Rectal smooth muscle tissue (tissue), 1 donor: ENCODE data around the gene RNU6-9.
A peak's percentile ranks its signal among the peaks of the same experiment; 100 is the strongest.
"Not testable (repeated sequence)": the region's sequence is repeated elsewhere in the genome, so short reads cannot be mapped to it uniquely, and the experiment has no call there.

Experiments used
- H3K27ac ChIP-seq: one replicate; pipeline ENCODE4 v1.7.0; 2013; ENCODE audit warnings: low read depth, low read length, inconsistent platforms
- H3K27me3 ChIP-seq: one replicate; pipeline ENCODE4 v1.7.0; 2013; ENCODE audit warnings: low read length; ENCODE audit not compliant: control insufficient read depth, insufficient read depth
- H3K36me3 ChIP-seq: one replicate; pipeline ENCODE4 v1.7.0; 2013; ENCODE audit warnings: low read length; ENCODE audit not compliant: control insufficient read depth, insufficient read depth
- H3K4me1 ChIP-seq: one replicate; pipeline ENCODE4 v1.7.0; 2013; ENCODE audit warnings: low read length; ENCODE audit not compliant: control insufficient read depth, insufficient read depth
- H3K4me3 ChIP-seq: one replicate; pipeline ENCODE4 v1.7.0; 2013; ENCODE audit warnings: low read length
- H3K9ac ChIP-seq: one replicate; pipeline ENCODE4 v1.7.0; 2013; ENCODE audit warnings: low read length

Gene RNU6-9

DNA sequence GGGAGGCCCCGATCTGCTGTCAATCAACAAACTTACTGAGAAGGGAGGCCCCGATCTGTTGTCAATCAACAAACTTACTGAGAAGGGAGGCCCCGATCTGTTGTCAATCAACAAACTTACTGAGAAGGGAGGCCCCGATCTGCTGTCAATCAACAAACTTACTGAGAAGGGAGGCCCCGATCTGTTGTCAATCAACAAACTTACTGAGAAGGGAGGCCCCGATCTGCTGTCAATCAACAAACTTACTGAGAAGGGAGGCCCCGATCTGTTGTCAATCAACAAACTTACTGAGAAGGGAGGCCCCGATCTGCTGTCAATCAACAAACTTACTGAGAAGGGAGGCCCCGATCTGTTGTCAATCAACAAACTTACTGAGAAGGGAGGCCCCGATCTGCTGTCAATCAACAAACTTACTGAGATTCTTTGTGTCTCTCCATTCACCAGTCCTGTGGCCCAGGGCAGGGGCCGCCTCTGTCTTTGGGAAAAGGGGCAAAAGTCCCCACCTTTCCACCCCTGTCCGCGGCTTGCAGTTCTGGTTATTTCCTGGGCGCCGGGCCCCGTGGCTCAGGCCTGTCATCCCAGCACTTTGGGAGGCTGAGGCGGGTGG is 39.6 kb upstream of the RNU6-9 start:
- H3K27ac ChIP-seq, H3K4me1 ChIP-seq, H3K36me3 ChIP-seq, H3K27me3 ChIP-seq, H3K4me3 ChIP-seq, H3K9ac ChIP-seq: not testable (repeated sequence)

DNA sequence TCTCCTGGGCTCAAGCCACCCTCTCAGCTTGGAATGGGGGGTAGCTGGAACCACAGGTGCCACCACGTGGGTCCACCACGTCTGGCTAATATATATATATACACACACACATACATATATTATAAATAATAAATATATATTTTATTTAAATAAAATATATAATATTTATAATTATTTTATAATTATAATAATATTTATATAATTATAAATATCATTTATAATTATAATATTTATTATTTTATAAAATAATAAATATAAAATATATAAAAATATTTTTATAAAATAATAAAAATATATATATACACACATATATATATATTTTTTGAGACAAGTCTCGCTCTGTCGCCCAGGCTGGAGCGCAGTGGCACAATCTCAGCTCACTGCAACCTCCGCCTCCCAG is 38.7 kb upstream of the RNU6-9 start:
- Histone ChIP-seq H3K27ac (no peak overlapping the region), H3K9ac (no peak overlapping the region), H3K27me3 (peaks cover 4% of the 10 kb centered on the region), H3K36me3 (no peaks in the 10 kb centered on the region), H3K4me3 (no peak overlapping the region), H3K4me1 (peaks cover 8% of the 10 kb centered on the region)

DNA sequence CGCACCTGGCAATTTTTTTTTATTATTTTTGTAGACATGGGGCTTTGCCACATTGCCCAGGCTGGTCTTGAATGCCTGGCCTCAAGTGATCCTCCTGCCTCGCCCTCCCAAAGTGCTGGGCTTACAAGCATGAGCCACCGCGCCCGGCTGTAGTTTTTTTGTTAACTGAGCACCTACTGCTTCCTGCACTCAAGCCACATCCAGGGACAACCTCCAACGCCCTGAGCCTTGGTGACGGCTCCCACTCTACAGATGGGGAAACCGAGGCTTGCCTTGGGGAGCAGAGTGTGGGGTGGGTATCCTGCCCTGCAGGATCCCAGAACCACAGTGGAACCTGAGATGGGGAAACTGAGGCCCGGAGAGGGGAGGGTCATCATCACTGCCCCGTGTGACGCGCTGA is 38.1 kb upstream of the RNU6-9 start:
- no peaks in the 10 kb centered on the region for H3K36me3 ChIP-seq
- H3K4me1 ChIP-seq, result peaks cover 8% of the 10 kb centered on the region
- H3K27me3 ChIP-seq, result peaks cover 4% of the 10 kb centered on the region
- no peak overlapping the region for H3K4me3 ChIP-seq
- H3K27ac ChIP-seq, result no peak overlapping the region
- no peak overlapping the region for H3K9ac ChIP-seq

DNA sequence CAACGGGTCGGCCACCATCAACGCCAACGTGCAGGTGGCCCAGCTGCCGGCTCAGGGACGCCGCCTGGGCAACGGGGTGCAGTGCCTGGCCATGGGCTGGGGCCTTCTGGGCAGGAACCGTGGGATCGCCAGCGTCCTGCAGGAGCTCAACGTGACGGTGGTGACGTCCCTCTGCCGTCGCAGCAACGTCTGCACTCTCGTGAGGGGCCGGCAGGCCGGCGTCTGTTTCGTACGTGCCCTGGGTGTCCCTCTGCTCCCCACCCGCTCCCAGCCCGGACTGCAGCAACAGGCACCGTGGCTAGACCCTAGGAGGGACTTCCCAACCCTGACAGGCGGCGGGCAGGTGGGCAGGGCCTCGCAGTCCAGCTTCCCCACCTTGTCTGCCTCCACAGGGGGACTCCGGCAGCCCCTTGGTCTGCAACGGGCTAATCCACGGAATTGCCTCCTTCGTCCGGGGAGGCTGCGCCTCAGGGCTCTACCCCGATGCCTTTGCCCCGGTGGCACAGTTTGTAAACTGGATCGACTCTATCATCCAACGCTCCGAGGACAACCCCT is 37.6 kb upstream of the RNU6-9 start:
- Histone ChIP-seq H3K36me3 (no peaks in the 10 kb centered on the region), H3K4me1 (peaks cover 8% of the 10 kb centered on the region), H3K27ac (no peak overlapping the region), H3K9ac (no peak overlapping the region), H3K4me3 (no peak overlapping the region), H3K27me3 (peaks cover 4% of the 10 kb centered on the region)

DNA sequence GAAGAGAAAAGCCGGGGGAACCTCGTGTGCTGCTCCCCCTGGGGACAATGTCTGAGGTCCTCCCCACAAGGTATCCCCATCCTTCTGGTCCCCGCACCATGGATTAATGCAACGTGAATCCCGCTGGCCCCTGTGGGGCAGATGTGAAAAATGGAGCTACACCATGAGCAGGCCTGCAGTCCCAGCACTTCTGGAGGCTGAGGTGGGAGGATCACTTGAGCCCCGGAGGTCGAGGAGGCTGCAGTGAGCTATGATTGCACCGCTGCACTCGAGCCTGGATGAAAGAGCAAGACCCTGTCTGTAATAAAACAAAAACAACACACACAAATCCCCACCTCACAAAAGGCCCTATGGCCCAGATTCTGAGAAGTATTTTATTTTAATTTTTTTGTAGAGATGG is 35.0 kb upstream of the RNU6-9 start:
- Histone ChIP-seq H3K27me3 (no peaks in the 10 kb centered on the region), H3K27ac (no peak overlapping the region)

DNA sequence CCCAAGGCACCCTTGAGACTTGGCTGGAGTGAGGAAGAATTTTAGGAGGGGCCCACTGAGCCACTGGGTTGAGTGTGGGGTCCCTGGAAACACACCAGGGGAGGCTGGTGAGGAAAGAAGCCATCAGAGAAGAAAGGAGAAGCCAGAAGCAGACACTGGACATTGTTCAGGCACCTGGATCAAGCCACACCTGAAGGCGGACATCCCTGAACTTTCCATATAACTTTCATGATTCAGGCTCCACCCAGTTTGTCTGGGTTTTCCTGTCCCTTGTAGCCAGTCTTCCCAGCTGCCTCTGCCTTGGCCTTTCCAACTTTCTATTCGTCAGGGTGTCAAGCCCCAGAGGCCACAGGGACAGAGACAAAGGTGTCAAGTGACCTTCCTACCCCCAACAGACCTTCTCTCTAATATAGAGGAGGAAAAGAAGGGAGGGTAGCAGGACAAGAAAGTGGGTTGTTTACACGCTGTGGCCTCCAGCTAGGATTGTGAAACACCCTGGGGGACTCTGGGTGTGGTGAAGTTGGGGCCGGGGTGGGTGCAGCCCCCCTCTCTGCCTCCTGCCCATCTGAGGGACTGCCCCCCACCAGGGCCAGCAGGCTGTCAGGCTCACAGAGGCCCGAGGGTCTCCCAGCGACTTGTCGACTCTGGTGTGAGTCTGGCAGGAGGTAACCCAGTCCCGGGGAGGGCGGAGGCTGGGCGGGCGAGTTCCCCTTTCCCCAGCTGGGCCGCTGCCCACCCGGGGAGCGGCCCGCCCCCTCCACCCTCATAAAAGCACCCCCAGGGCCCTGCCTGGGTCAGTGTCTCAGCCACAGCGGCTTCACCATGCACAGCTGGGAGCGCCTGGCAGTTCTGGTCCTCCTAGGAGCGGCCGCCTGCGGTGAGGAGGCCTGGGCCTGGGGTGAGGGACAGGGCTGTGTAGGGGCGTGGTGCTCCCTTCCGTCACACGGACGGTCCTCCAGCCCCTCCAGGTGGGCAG is 34.1 kb upstream of the RNU6-9 start, which contains the start of gene CFD:
CFD (plus strand) TSS at position 797 of the 976 bp plus-strand sequence; CDS start at position 823, 26 bp downstream.
- Histone ChIP-seq H3K9ac (no peak within 1 kb of the TSS), H3K4me3 (peak within 1 kb of the TSS; percentile 54), H3K27me3 (no peaks in the 10 kb centered on the region), H3K4me1 (peaks cover 3% of the 10 kb centered on the region), H3K27ac (no peak within 1 kb of the TSS), H3K36me3 (no peaks in the 10 kb centered on the region)

More for the DNA sequence above, 35.0 kb upstream of the RNU6-9 start:
- Histone ChIP-seq H3K4me1 (no peaks in the 10 kb centered on the region), H3K36me3 (no peaks in the 10 kb centered on the region), H3K4me3 (no peak overlapping the region), H3K9ac (no peak overlapping the region)

DNA sequence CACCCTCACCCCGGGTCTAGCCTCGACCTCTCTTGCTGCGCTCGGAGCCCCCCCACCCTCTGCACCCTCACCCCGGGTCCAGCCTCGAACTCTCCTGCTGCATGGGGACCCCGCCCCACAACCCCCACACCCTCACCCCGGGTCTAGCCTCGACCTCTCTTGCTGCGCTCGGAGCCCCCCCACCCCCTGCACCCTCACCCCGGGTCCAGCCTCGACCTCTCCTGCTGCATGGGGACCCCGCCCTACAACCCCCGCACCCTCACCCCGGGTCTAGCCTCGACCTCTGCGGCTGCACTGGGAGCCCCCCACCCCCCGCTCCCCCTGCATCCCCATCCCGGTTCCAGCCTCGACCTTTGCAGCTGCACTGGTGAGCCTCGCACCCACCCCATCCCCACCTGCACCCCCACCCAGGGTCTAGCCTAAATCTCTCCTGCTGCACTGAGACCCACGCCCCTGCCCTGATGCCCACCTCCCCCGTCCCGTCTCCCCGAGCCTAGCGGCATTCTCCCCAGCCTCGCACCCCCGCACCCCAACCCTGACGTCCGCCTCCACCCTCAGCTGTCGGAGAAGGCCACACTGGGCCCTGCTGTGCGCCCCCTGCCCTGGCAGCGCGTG is 32.0 kb upstream of the RNU6-9 start:
- H3K27me3 ChIP-seq, result no peaks in the 10 kb centered on the region
- H3K9ac ChIP-seq, result no peak overlapping the region
- peaks cover 3% of the 10 kb centered on the region for H3K4me1 ChIP-seq
- H3K4me3 ChIP-seq, result no peak overlapping the region
- H3K27ac ChIP-seq, result no peak overlapping the region
- H3K36me3 ChIP-seq, result no peaks in the 10 kb centered on the region

DNA sequence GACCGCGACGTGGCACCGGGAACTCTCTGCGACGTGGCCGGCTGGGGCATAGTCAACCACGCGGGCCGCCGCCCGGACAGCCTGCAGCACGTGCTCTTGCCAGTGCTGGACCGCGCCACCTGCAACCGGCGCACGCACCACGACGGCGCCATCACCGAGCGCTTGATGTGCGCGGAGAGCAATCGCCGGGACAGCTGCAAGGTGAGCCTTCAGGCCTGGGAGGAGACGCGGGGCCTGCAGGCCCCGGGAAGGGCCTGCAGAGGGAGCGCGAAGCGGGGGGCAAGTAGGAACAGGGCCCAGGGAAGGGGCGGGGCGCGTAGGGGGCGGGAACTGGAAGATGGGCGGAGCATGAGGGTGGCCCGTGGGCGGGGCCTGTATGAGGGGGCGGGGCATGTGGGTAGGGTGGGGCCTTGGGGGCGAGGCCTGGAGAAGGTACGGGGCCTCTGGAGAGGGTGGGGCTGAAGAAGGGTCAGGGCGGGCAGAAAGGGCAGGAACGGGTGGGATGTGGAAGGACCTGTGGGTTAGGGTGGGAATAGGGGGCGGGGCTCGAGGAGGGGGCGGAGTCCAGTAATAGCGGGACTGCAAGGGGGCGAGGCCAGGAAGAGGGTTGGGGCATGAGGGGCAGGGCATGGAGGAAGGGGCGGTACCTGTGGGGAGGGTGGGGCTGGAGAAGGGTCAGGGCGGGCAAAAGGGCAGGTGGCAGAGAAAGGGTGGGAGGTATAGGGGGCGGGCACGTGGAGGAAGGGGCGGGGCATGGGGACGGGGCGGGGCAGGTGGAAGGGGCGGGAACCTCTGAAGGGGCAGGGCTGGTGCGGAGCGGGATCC is 31.3 kb upstream of the RNU6-9 start:
- peaks cover 3% of the 10 kb centered on the region for H3K4me1 ChIP-seq
- H3K9ac ChIP-seq, result no peak overlapping the region
- H3K27ac ChIP-seq, result no peak overlapping the region
- H3K36me3 ChIP-seq, result no peaks in the 10 kb centered on the region
- H3K27me3 ChIP-seq, result no peaks in the 10 kb centered on the region
- no peak overlapping the region for H3K4me3 ChIP-seq

DNA sequence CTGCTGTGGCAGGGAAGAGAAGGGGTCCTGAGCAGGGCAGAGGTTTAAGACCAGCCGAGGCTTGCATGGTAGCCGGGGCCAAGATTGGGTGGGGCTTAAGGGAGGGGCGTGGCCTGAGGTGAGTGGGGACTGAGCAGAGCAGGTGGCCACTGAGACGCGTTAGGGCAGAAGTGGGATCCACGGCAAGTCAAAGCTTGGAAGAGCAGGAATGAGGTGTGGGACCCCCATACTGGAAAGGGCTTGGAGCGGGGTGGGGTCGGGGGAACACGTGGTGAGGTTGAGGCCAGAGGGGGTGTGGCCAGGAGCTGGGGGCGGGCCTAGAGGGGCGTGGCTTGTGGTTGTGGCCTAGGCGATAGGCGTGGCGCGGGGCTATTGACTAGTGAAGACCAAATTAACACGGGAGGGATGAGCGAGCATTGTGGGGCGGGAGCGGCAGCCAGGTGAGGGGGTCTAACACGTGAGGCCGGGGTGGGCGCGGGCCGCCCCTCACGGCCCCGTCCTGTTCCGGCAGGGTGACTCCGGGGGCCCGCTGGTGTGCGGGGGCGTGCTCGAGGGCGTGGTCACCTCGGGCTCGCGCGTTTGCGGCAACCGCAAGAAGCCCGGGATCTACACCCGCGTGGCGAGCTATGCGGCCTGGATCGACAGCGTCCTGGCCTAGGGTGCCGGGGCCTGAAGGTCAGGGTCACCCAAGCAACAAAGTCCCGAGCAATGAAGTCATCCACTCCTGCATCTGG is 30.5 kb upstream of the RNU6-9 start:
- no peak overlapping the region for H3K27ac ChIP-seq
- H3K4me1 ChIP-seq, result peaks cover 3% of the 10 kb centered on the region
- H3K36me3 ChIP-seq, result peaks cover 2% of the 10 kb centered on the region
- H3K4me3 ChIP-seq, result no peak overlapping the region
- no peaks in the 10 kb centered on the region for H3K27me3 ChIP-seq
- H3K9ac ChIP-seq, result no peak overlapping the region

DNA sequence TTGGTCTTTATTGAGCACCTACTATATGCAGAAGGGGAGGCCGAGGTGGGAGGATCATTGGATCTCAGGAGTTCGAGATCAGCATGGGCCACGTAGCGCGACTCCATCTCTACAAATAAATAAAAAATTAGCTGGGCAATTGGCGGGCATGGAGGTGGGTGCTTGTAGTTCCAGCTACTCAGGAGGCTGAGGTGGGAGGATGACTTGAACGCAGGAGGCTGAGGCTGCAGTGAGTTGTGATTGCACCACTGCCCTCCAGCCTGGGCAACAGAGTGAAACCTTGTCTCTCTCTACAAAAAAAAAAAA is 30.0 kb upstream of the RNU6-9 start:
- peaks cover 4% of the 10 kb centered on the region for H3K4me1 ChIP-seq
- no peaks in the 10 kb centered on the region for H3K27me3 ChIP-seq
- H3K27ac ChIP-seq, result no peak overlapping the region
- H3K9ac ChIP-seq, result no peak overlapping the region
- no peak overlapping the region for H3K4me3 ChIP-seq
- peaks cover 2% of the 10 kb centered on the region for H3K36me3 ChIP-seq

DNA sequence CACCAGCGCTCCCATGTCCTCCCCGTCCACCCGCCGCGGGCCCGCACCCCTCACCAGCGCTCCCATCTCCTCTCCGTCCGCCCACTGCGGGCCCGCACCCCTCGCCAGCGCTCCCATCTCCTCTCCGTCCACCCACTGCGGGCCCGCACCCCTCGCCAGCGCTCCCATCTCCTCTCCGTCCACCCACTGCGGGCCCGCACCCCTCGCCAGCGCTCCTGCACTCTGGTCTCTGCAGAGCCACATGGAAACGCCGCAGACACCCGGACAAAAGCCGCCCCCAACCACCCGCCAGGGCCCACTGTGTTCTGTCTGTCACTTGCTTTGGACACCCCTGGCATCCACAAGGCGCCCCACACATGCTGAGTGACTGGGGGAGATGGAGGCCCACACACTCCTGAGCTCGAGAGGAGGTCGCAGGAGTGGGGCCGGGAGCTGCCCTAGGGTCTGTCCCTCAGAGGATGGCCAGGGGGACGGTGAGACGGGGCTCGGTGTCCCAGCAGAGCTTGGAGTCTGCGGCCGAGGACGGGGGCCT is 26.4 kb upstream of the RNU6-9 start:
- H3K27me3 ChIP-seq, result no peaks in the 10 kb centered on the region
- peaks cover 2% of the 10 kb centered on the region for H3K36me3 ChIP-seq
- no peak overlapping the region for H3K9ac ChIP-seq
- H3K4me1 ChIP-seq, result peaks cover 17% of the 10 kb centered on the region
- no peak overlapping the region for H3K27ac ChIP-seq
- no peak overlapping the region for H3K4me3 ChIP-seq
